ENCODE results near the gene PIMREG.

DNA sequence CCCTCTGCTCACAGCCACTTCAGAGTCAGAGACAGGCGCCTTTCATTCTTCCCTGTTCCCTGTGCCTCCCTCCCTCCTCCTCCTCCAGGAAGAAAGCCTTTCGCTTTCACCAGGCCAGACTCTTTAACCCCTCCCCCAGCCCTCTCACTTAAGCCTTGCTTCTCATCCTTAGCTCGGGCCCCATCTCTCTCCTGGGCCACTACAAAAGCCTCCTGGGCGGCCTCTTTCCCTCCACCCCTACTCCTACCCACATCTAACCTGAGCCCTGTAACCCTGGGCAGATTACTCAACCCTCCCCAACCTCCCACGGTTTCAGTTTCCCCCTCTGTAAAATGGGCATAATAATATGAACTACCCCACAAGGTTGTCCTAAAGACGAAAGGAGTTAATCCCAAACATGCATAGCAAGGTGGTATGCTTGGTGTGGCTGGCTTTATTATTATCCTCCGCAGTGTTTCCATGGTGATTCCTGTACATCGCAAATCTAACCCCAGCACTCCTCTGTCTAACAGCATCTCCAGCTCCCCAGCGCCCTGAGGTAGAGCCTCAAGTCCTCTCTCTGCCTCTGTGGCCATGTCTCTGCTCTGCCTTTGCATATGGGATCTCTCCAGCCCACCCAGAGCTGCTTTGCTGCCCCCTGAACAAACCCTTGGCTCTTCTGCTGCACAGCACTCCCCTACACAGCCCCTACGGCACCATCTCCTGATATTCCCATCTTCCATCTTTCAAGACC lies 17.7 kb downstream of the PIMREG start:
- no peak for TF ChIP-seq EZH2 (IDR thresholded peaks at IDR 0.05; ENCODE audit: insufficient read depth, poor library complexity, severe bottlenecking)
- TF ChIP-seq EZH2phosphoT487 (IDR thresholded peaks at IDR 0.05; ENCODE audit: insufficient read depth, low read depth) = no peak
